ENCODE measurements around the gene GALP. TPM values are rescaled to one million over a fixed set of nuclear protein-coding genes. Genes with fewer than 3 reads are reported as not detected.
A peak's percentile ranks its signal among the peaks of the same experiment; 100 is the strongest.
"Not testable (repeated sequence)": the region's sequence is repeated elsewhere in the genome, so short reads cannot be mapped to it uniquely, and the experiment has no call there.

The GALP gene
- total and polyA plus RNA-seq, 4 donors = 0.08 to 0.63 TPM; not detected in 2

GRCh38 chr19:56217039-56217949, 41.5 kb downstream of the GALP start:
- TF ChIP-seq NR2F2 (IDR thresholded peaks at IDR 0.05) = no peak
- TF ChIP-seq JUND (IDR thresholded peaks at IDR 0.05) = no peak
- no peak for TF ChIP-seq YY1 (IDR thresholded peaks at IDR 0.05)
- no peak for TF ChIP-seq FOXA2 (IDR thresholded peaks at IDR 0.05)
- TF ChIP-seq ZBTB33 (IDR thresholded peaks at IDR 0.05) = no peak

GRCh38 chr19:56218961-56219360, 43.2 kb downstream of the GALP start:
- no peak for TF ChIP-seq SP1 (IDR thresholded peaks at IDR 0.05)
- Histone ChIP-seq H3K9me3 (ENCODE audit: control insufficient read depth in 4 of 4, low read length in 3 of 4) (no peaks in the 10 kb centered on the region), H3K36me3 (ENCODE audit: control insufficient read depth in 4 of 4, insufficient read depth in 3 of 4, low read depth in 1 of 4, low read length in 3 of 4) (peaks cover 0 to 4% (median 2%) of the 10 kb centered on the region in 4 donors), H3K9ac (ENCODE audit: low read depth in 1 of 2, low read length in 2 of 2) (no peak overlapping the region), H3K27me3 (ENCODE audit: control insufficient read depth in 4 of 4, insufficient read depth in 4 of 4, low read length in 3 of 4) (no peaks in the 10 kb centered on the region), H3K27ac (ENCODE audit: low read depth in 1 of 2, low read length in 2 of 2) (no peak overlapping the region), H3K4me3 (ENCODE audit: low read depth in 1 of 3, low read length in 3 of 3) (no peak overlapping the region), H3K4me1 (ENCODE audit: control insufficient read depth in 4 of 4, insufficient read depth in 4 of 4, low read length in 3 of 4) (peaks cover 3 to 12% (median 7%) of the 10 kb centered on the region in 4 donors)
- DNase-seq (ENCODE audit: low spot score) = no peak
- WGBS = 89% methylated on average over 10 of the region's 10 CpGs

More at GRCh38 chr19:56217039-56217949, 41.5 kb downstream of the GALP start:
- H3K27me3 ChIP-seq (ENCODE audit: control insufficient read depth in 4 of 4, insufficient read depth in 4 of 4, low read length in 3 of 4) = no peaks in the 10 kb centered on the region
- H3K4me1 ChIP-seq (ENCODE audit: control insufficient read depth in 4 of 4, insufficient read depth in 4 of 4, low read length in 3 of 4) = peaks cover 3 to 12% (median 7%) of the 10 kb centered on the region in 4 donors
- peak overlapping the region in 2 of 3 donors; percentile 47 to 55 for H3K4me3 ChIP-seq (ENCODE audit: low read depth in 1 of 3, low read length in 3 of 3)
- peaks cover 0 to 4% (median 0%) of the 10 kb centered on the region in 4 donors for H3K36me3 ChIP-seq (ENCODE audit: control insufficient read depth in 4 of 4, insufficient read depth in 3 of 4, low read depth in 1 of 4, low read length in 3 of 4)
- whole genome bisulfite sequencing = 12% methylated on average over 79 of the region's 79 CpGs
- no peak for DNase-seq (ENCODE audit: low spot score)
- H3K9me3 ChIP-seq (ENCODE audit: control insufficient read depth in 4 of 4, low read length in 3 of 4) = no peaks in the 10 kb centered on the region
- peak overlapping the region in 1 of 2 donors; percentile 41 for H3K9ac ChIP-seq (ENCODE audit: low read depth in 1 of 2, low read length in 2 of 2)
- H3K27ac ChIP-seq (ENCODE audit: low read depth in 1 of 2, low read length in 2 of 2) = no peak overlapping the region

- H3K4me1 ChIP-seq (ENCODE audit: control insufficient read depth in 4 of 4, insufficient read depth in 4 of 4, low read length in 3 of 4) = peaks cover 3 to 12% (median 7%) of the 10 kb centered on the region in 4 donors
- not testable (repeated sequence) for H3K27ac ChIP-seq (ENCODE audit: low read depth in 1 of 2, low read length in 2 of 2); H3K9me3 ChIP-seq (ENCODE audit: control insufficient read depth in 4 of 4, low read length in 3 of 4); DNase-seq (ENCODE audit: low spot score); H3K4me3 ChIP-seq (ENCODE audit: low read depth in 1 of 3, low read length in 3 of 3); H3K9ac ChIP-seq (ENCODE audit: low read depth in 1 of 2, low read length in 2 of 2); H3K36me3 ChIP-seq (ENCODE audit: control insufficient read depth in 4 of 4, insufficient read depth in 3 of 4, low read depth in 1 of 4, low read length in 3 of 4); H3K27me3 ChIP-seq (ENCODE audit: control insufficient read depth in 4 of 4, insufficient read depth in 4 of 4, low read length in 3 of 4)
- 77% methylated on average over 9 of the region's 9 CpGs for WGBS
- peak; percentile 32 to 48 for TF ChIP-seq RAD21 (IDR thresholded peaks at IDR 0.05)
- peak; percentile 4 for TF ChIP-seq CTCF (IDR thresholded peaks at IDR 0.05; ENCODE audit: low read depth, low read length, missing input control)
These were observed 45.6 kb downstream of the GALP start for GRCh38 chr19:56221442-56221841.
